Memory B cell (primary cell): ENCODE results near the gene COL4A2.

Experiments used
- ATAC-seq: fragments of 150-1000 bp; cut with Tn5 transposase; 2 replicates; pipeline ENCODE4 v1.10.0; 2021; ENCODE audit warnings: low read depth, mild to moderate bottlenecking, moderate library complexity
- DNase-seq, 2 donors: peaks; one replicate each; pipeline ENCODE4 v3.0.0; 2022; ENCODE audit warnings: low spot score in 2 of 2
- H3K27ac Mint-ChIP-seq: one replicate; pipeline ENCODE4 v1.8.0; 2022; ENCODE audit warnings: mild to moderate bottlenecking, moderate library complexity, mixed read lengths
- H3K27me3 Mint-ChIP-seq: one replicate; pipeline ENCODE4 v1.8.0; 2022; ENCODE audit warnings: mixed read lengths
- H3K36me3 Mint-ChIP-seq: one replicate; pipeline ENCODE4 v1.8.0; 2022; ENCODE audit warnings: mild to moderate bottlenecking, mixed read lengths
- H3K4me1 Mint-ChIP-seq: one replicate; pipeline ENCODE4 v1.8.0; 2022; ENCODE audit warnings: mixed read lengths
- H3K4me3 Mint-ChIP-seq: one replicate; pipeline ENCODE4 v1.8.0; 2022; ENCODE audit warnings: mild to moderate bottlenecking, moderate library complexity, mixed read lengths
- H3K9me3 Mint-ChIP-seq: one replicate; pipeline ENCODE4 v1.8.0; 2022; ENCODE audit warnings: mixed read lengths

Gene COL4A2

DNA sequence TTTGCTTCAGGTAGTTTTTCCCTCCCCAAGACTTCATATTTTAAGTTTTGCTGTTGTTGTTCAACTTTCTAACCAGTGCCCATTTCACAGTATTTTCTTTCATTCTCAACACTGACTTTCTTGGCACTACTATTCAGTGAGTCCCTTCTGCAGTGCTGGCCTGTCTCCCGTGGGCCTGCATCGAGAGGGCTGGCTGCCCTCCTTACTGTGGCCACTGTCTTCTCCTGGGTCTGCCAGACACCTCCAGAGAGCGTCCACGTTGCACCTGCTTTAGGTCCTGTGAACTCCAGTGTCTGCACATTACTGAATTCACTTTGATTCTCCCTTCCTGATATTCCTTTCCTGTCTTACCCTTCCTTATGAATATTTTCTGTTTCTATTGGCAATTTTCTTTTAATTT, 27.4 kb upstream of the COL4A2 start:
- Mint-ChIP-seq H3K27ac (no peak overlapping the region), H3K27me3 (peaks cover 2% of the 10 kb centered on the region), H3K4me3 (no peak overlapping the region), H3K36me3 (no peaks in the 10 kb centered on the region), H3K9me3 (no peaks in the 10 kb centered on the region), H3K4me1 (no peaks in the 10 kb centered on the region)
- ATAC-seq (no peak), DNase-seq (no peak)

DNA sequence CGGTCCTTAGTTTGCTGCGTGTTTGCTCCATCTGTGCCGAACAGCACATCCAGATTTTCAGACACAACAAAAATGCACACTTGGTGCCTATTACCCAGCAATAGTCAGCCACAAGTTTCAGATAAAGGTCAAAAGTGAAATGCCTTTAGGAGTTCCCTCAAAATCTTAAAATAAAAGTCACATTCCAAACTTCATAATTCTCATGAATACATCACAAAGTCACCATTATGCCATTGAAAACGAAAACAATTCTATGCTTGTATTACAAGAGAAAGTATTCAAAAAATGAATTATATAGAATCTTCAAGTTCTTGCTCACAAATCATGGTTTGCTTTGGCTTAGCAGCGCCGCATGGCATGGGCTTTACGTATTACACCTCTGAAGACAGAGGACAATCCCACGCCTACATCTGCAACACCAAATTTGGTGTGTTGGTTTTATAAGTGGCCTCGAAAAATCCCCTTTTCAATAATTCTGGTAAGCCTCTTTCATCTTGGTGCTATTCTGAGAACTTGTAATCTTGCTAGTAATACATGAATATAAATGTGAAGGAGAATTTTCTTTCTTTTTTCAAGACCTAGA, 26.8 kb upstream of the COL4A2 start:
- ATAC-seq: no peak
- Mint-ChIP-seq H3K4me1 (no peaks in the 10 kb centered on the region), H3K27me3 (peaks cover 2% of the 10 kb centered on the region), H3K36me3 (no peaks in the 10 kb centered on the region), H3K9me3 (no peaks in the 10 kb centered on the region), H3K27ac (no peak overlapping the region), H3K4me3 (no peak overlapping the region)
- no peak for DNase-seq

DNA sequence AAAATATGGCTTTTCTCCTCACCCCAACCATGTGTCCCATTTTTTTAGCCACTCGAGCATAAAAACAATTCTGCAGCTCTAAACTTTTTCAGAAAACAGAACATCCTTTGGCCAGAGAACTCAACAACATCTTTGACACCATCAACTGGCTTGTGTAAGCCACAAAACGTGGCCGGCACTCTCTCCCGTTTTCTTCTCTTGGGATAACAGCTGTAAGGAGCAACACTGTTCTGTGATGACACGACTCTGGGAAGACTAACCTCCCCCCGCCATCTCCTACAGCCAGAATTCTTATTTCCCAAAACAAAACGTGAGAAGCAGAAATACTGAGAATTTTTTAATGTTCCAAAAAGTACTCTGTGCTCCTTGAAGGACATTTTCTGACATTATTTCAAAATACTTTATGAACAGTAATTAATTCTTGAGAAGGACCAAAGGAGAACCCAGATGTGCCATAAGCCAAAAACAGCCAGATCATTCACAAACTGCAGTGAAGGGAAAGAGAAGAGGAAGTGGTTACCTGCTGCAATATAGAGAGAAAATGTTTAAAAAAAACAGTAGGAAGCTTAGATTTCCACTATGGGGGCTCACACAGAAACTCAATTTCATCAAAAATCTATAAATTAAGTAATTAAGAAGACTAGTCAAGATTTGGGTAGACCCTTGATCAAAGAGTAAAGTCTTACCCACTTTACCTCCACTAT, 25.9 kb upstream of the COL4A2 start:
- Mint-ChIP-seq H3K27me3 (peaks cover 2% of the 10 kb centered on the region), H3K36me3 (no peaks in the 10 kb centered on the region), H3K4me1 (no peaks in the 10 kb centered on the region), H3K27ac (no peak overlapping the region), H3K9me3 (no peaks in the 10 kb centered on the region), H3K4me3 (no peak overlapping the region)
- DNase-seq: no peak
- ATAC-seq: no peak

DNA sequence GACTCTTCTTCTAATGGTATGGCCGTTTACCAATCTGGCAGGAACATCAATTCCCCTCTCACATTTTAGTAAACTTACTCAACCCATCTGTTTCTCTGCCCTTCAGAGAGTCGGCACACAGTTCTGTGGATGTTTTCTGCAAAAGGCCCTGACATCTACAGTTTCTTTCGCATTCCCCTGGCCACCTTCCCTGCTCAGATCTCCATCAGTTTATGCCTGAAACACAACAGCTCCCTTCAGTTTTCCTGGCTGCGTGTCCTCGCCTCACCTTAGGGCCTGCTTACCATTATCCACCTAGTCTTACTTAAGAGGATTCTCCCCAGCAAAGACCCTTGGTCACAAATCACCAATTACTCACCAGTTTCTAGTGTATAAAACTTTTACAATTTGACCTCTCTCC, 25.3 kb upstream of the COL4A2 start:
- Mint-ChIP-seq H3K27me3 (peaks cover 2% of the 10 kb centered on the region), H3K36me3 (no peaks in the 10 kb centered on the region), H3K4me1 (no peaks in the 10 kb centered on the region), H3K27ac (no peak overlapping the region), H3K4me3 (no peak overlapping the region), H3K9me3 (no peaks in the 10 kb centered on the region)
- ATAC-seq (no peak), DNase-seq (no peak)

DNA sequence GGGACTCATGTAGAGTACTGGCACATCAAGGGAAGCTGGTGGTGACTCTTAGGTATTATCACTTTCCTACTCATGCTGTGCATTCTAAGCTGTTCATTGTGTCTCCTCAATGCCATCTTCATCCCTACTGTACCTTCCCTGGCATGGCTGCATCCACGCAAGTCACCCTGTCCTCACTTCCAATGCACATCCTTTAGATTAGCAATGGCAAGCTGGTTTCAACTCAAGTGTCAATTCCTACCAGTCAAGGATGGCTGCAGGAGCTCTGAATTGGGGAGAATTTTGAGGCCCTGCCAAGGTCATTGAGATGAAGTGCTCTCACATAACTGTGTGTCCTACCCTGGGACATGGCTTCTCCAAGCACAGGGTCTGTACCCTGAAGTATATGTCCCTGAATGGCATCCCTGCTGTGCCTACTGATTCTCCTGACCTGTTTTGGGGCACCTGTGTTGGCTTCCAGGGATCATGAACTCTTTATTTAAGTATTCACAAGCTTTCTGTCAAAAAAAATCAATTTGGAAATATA, 24.7 kb upstream of the COL4A2 start:
- Mint-ChIP-seq H3K27me3 (peaks cover 2% of the 10 kb centered on the region), H3K4me3 (no peak overlapping the region), H3K27ac (no peak overlapping the region), H3K36me3 (no peaks in the 10 kb centered on the region), H3K4me1 (no peaks in the 10 kb centered on the region), H3K9me3 (no peaks in the 10 kb centered on the region)
- ATAC-seq (no peak), DNase-seq (no peak)

DNA sequence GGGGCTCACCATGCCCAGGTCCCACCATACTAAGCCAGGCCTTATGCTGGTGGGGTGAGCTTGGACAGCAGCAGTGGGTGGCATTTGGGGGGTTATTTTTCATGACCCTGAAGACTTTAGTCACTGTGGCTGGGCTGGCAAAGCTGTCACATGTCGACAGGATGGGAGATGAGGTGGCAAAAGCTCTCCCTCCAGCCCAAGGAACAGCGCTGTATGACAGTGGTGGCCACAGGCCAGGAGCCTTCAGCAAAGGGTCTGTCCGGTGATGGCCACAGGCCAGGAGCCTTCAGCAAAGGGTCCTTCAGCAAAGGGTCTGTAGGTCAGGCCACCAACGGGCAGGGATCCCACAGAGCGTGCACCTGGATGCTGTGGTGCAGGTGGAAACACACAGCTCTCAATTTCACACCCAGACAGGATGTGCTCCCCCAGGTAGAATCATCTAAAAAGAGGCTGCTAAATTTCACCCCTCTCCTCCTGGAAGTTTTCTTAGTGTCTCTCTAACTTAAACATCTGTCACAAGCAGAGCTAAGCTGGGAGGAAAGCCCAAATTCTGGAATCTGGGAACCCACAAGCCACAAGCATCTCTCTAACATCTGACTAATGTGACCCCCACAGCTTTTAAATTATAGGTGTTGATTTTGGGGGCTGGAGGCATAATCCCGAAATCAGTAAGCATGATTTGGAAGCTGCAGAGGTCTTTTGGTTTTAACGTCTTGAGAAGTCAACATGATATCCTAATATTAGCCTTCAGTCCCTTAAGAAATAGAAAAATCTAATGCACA, 23.2 kb upstream of the COL4A2 start:
- ATAC-seq: no peak
- H3K4me3 Mint-ChIP-seq: no peak overlapping the region
- no peaks in the 10 kb centered on the region for H3K4me1 Mint-ChIP-seq
- DNase-seq: no peak
- no peaks in the 10 kb centered on the region for H3K9me3 Mint-ChIP-seq
- no peak overlapping the region for H3K27ac Mint-ChIP-seq
- H3K27me3 Mint-ChIP-seq: peaks cover 2% of the 10 kb centered on the region
- H3K36me3 Mint-ChIP-seq: no peaks in the 10 kb centered on the region

DNA sequence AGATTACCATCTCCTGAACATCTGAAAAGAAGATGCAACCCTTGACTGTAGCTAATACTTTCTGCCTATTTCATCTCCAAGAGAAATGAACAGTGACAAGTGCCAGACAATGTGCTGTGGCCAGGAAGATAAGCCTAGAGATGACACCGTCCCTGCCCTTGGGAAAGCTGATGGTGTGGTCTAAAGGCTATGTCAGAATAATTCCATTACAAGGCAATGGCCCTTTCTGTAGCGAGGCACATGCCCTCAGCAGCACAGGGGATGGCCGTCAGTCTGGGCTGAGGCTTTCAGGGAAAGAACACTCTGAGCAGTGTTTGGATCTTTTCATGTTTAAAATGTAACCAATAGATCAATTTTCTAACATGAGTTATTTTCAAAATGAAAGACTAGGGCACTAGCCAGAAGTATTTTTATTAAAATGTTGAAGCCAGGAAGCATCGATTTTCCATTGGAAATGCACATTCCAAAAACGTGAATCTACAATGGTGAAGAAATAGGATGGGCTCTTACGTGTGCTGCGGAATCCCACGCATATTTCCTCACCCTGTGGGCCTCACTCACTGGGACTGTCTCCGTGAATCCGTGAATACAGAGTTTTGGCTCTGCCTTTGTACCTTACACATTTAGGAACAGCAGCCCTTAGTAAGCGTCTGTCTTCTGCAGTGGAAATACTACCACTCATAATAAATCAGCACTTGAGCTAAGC, 22.2 kb upstream of the COL4A2 start:
- Mint-ChIP-seq H3K4me3 (no peak overlapping the region), H3K4me1 (no peaks in the 10 kb centered on the region), H3K9me3 (no peaks in the 10 kb centered on the region), H3K27me3 (peaks cover 2% of the 10 kb centered on the region), H3K36me3 (no peaks in the 10 kb centered on the region), H3K27ac (no peak overlapping the region)
- ATAC-seq: no peak
- DNase-seq: no peak

DNA sequence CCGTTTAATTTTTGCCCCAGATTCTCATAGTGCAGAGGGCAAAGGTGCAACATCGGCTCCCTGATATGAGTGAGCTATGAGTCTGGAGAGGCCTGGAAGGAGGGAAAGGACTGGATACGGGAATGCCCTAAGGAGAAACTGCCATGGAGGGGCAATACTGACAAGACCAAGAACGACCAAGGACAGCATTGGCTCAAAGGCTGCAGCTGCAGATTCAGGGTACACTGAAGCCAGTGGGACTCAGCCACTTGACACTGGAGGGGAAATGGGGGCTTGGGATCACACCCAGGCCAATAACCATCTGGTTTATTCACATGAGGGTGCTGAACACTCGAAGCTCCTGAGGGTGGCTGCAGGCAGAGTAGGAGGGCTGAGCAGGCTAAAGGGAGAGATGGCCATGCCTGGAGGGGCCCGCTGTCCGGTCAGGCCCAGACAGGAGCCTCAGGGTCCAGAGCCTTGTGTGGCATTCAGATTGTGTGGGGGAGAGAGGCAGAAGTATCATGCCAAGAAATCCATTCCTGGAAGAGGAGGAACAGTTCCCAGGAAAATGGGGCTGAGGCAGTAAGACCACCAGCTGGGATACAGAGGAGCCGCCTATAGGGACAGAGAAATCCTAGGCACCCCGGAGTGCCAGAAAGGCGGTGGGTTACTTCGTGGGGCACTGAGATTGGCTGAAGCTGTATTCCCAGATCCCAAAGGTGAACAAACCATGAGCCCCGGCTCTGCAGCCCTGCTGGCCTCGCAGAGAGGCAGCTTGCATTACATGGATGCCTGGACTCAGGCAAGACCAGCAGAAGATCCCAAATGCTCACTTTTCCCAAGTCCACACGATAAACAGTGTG, 20.9 kb upstream of the COL4A2 start:
- Mint-ChIP-seq H3K4me1 (no peaks in the 10 kb centered on the region), H3K27me3 (peaks cover 2% of the 10 kb centered on the region), H3K9me3 (no peaks in the 10 kb centered on the region), H3K27ac (no peak overlapping the region), H3K4me3 (no peak overlapping the region), H3K36me3 (no peaks in the 10 kb centered on the region)
- no peak for DNase-seq
- ATAC-seq: no peak

DNA sequence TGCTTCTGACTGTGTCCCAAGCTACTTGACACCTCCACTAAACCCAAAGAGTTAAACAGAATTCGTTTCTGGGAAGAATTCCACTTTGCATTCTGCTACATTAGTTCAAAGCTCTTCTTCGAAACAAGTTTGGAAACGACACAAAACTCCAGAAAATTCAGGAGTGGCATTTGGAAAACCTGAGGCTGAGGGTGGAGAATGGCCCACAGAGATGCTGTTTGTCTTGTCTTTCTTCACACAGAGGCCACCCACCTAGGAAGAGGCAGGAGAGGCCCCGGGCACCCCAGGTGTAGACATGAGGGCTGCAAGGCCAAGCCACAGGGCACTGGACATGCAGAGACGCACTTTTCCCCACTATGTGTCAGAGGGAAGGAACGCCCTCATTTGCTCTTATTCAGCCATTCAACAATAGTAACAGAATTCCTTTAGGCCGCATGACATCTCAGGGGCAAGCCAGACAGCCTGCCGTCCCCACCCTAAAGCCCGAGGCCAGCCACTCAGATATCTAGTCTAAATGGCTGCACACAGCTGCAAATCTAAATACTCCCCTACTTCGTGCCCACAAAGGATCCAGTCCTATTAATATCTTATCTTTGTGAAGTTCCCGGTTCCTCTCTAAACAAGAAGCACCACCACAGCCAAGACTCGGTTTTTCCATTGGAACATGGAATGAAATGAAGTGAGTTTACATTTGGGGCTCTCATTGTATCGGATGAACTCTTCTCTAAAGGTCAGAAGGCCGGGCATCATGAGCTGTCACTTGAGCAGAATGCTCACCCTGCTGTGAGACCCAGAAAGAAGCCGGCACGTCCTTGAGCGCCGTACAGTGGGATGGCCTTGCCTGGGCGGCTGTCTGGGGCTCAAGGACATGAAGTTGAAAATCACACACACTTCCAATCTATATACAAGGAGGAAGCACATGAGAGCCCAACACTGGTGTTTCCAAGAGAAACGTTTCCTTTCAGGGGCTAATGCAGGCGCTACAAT, 20.0 kb upstream of the COL4A2 start:
- no peak for ATAC-seq
- Mint-ChIP-seq H3K36me3 (no peaks in the 10 kb centered on the region), H3K27ac (no peak overlapping the region), H3K9me3 (no peaks in the 10 kb centered on the region), H3K4me1 (no peaks in the 10 kb centered on the region), H3K27me3 (peaks cover 2% of the 10 kb centered on the region), H3K4me3 (no peak overlapping the region)
- no peak for DNase-seq

DNA sequence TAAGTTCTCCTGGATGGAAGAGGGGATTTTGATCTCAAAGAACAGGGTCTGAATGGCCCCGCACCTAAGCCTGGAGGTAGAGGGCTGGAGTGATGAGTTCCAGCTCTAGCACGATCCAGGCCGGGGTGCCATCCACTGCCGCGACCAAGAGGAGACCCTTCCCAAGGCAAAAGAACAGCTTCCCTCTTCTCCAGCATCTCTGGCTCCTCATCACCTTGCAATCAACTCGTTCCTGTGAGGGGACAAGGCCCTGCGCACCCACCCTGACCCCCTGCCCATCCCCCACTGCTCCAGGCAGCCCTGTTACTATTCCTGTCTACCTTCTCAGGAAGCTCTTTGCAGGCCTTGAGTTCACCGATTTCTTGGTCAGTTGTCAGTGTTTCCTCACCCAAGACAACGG, 17.9 kb upstream of the COL4A2 start:
- Mint-ChIP-seq H3K27ac (no peak overlapping the region), H3K9me3 (peaks cover 2% of the 10 kb centered on the region), H3K4me3 (no peak overlapping the region), H3K36me3 (no peaks in the 10 kb centered on the region), H3K4me1 (no peaks in the 10 kb centered on the region), H3K27me3 (no peaks in the 10 kb centered on the region)
- ATAC-seq (no peak), DNase-seq (no peak)

DNA sequence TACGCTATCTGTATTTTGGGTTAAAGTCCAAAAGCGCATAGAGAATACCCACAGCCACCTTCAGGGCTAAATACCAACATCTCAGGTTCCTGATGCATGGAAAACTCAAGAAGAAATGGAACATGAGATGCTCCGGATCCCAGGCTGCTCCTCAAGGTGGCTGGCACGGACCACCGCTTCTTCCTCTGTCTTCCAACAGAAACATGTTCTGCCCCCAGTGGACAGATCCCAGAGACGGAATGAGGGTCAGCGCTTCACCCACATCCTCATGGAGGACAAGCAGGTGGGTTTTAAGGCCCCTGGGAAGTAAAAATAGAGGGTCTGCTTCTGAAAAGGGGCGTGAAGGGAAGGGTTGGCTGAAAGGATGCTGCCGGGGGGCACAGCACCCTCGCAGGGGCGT, 17.4 kb upstream of the COL4A2 start:
- no peak overlapping the region for H3K4me3 Mint-ChIP-seq
- no peak overlapping the region for H3K27ac Mint-ChIP-seq
- no peaks in the 10 kb centered on the region for H3K27me3 Mint-ChIP-seq
- no peak for DNase-seq
- ATAC-seq: no peak
- no peaks in the 10 kb centered on the region for H3K36me3 Mint-ChIP-seq
- no peaks in the 10 kb centered on the region for H3K4me1 Mint-ChIP-seq
- H3K9me3 Mint-ChIP-seq: peaks cover 2% of the 10 kb centered on the region

DNA sequence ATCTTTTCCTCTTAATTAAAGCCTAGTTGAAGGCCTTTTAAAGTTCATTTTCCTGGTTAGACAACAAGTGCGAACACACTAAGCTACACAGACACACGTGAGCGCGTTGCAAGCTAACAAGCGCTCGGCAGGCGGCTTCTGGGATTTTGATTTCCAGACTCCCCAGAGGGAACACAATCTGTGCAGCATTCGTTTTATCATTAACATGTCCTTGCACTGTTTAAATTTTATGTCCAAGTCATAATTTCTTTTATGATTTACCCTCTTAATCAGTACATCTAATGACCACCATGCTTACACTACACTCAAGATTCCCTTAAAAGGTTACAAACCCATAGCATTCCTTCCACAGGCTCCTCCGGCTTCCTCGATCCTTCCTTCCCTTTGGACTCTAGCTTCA, 16.9 kb upstream of the COL4A2 start:
- ATAC-seq (no peak), DNase-seq (no peak)
- Mint-ChIP-seq H3K36me3 (no peaks in the 10 kb centered on the region), H3K27me3 (no peaks in the 10 kb centered on the region), H3K9me3 (peaks cover 2% of the 10 kb centered on the region), H3K4me1 (no peaks in the 10 kb centered on the region), H3K27ac (no peak overlapping the region), H3K4me3 (no peak overlapping the region)
